Ectodermal cell (in vitro differentiated cells): Measurements from ENCODE around the gene FAM8A1. TPM values are rescaled to one million over a fixed set of nuclear protein-coding genes. Genes with fewer than 3 reads are reported as not detected.
"Not testable (repeated sequence)": the region's sequence is repeated elsewhere in the genome, so short reads cannot be mapped to it uniquely, and the experiment has no call there.

Experiments used
- H3K27ac ChIP-seq: 2 replicates; pipeline ENCODE4 v1.7.0; 2013; ENCODE audit warnings: mild to moderate bottlenecking, low read depth, low read length; ENCODE audit not compliant: insufficient read depth, poor library complexity, severe bottlenecking
- H3K27me3 ChIP-seq: 2 replicates; pipeline ENCODE4 v1.7.0; 2013; ENCODE audit warnings: mild to moderate bottlenecking, low read length; ENCODE audit not compliant: insufficient read depth, control insufficient read depth, poor library complexity, severe bottlenecking
- H3K36me3 ChIP-seq: one replicate; pipeline ENCODE4 v1.7.0; 2013; ENCODE audit warnings: low read length; ENCODE audit not compliant: control insufficient read depth, insufficient read depth
- H3K4me1 ChIP-seq: one replicate; pipeline ENCODE4 v1.7.0; 2013; ENCODE audit warnings: low read length; ENCODE audit not compliant: control insufficient read depth, insufficient read depth
- H3K4me3 ChIP-seq: 2 replicates; pipeline ENCODE4 v1.7.0; 2013; ENCODE audit warnings: low read depth, low read length, control low read depth; ENCODE audit not compliant: insufficient read depth
- H3K9me3 ChIP-seq: 2 replicates; pipeline ENCODE4 v1.7.0; 2013; ENCODE audit warnings: mild to moderate bottlenecking, low read length, moderate library complexity; ENCODE audit not compliant: control insufficient read depth
- WGBS, 2 experiments: methylation state at CpG; one replicate each; pipeline ENCODE4 v1.1.7; 2013; ENCODE audit warnings: missing lambda C conversion rate in 2 of 2; 5-methylcytosine and 5-hydroxymethylcytosine counted together
- polyA plus RNA-seq, 4 experiments: library from polyadenylated mRNA; stranded (reverse); fragments of 50-300 nt; gene quantifications; one replicate each; pipeline ENCODE4 v1.2.3, GENCODE V29; 2013

FAM8A1 gene
- polyA plus RNA-seq (2013, experiment 1 of 4), result 15.7 TPM
- polyA plus RNA-seq (2013, experiment 2 of 4), result 15.6 TPM
- polyA plus RNA-seq (2013, experiment 3 of 4), result 15.9 TPM
- 16.5 TPM for polyA plus RNA-seq (2013, experiment 4 of 4)

GRCh38 chr6:17599877-17600526, at the start of gene FAM8A1:
Gene FAM8A1 (plus strand): TSS chr6:17600302. CDS start chr6:17600410, 108 bp downstream.
- peak within 1 kb of the TSS; percentile 58 for H3K27ac ChIP-seq
- WGBS, 2 experiments, result 14 to 15% methylated on average over 42 of the region's 42 CpGs
- peak within 1 kb of the TSS; percentile 84 for H3K4me3 ChIP-seq

GRCh38 chr6:17551383-17551958, 48.6 kb upstream of the FAM8A1 start:
- WGBS, 2 experiments, result 97% methylated on average over 9 of the region's 9 CpGs
- no peaks in the 10 kb centered on the region for H3K9me3 ChIP-seq
- H3K4me1 ChIP-seq, result no peaks in the 10 kb centered on the region
- no peaks in the 10 kb centered on the region for H3K36me3 ChIP-seq
- H3K4me3 ChIP-seq, result no peak overlapping the region
- no peak overlapping the region for H3K27ac ChIP-seq
- H3K27me3 ChIP-seq, result no peaks in the 10 kb centered on the region

More at GRCh38 chr6:17599877-17600526, at the start of gene FAM8A1:
- Histone ChIP-seq H3K36me3 (no peaks in the 10 kb centered on the region), H3K4me1 (peaks cover 6% of the 10 kb centered on the region), H3K27me3 (no peaks in the 10 kb centered on the region), H3K9me3 (no peaks in the 10 kb centered on the region)

- Histone ChIP-seq H3K27me3 (no peaks in the 10 kb centered on the region), H3K27ac (no peak overlapping the region), H3K4me3 (no peak overlapping the region), H3K36me3 (no peaks in the 10 kb centered on the region), H3K9me3 (no peaks in the 10 kb centered on the region), H3K4me1 (no peaks in the 10 kb centered on the region)
- 95 to 97% methylated on average over 3 of the region's 3 CpGs for WGBS, 2 experiments
Measured at GRCh38 chr6:17552861-17553260, 47.2 kb upstream of the FAM8A1 start.

DNA sequence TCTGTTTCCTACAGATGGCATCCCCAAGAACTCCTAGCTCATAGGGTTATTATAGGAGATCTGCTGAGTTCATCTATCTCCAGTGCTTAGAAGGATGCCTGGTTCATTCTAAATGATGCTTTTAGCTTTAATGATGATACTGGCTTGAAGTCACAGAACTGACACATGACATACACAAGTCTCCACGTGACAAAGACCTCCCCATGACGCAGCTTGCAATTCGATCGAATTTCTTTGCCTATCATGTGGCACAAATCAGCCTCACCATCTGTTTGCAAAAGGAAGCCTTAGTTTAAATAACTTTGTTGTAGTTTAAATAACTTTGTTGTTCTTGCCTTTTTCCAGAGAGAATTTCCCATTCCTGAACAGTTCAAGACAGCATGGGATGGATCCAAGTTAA, 44.1 kb upstream of the FAM8A1 start:
- WGBS, 2 experiments, result 95 to 96% methylated on average over 4 of the region's 4 CpGs
- H3K4me1 ChIP-seq, result no peaks in the 10 kb centered on the region

GRCh38 chr6:17562636-17563035, 37.5 kb upstream of the FAM8A1 start:
- Histone ChIP-seq H3K27me3 (no peaks in the 10 kb centered on the region), H3K9me3 (peaks cover 4% of the 10 kb centered on the region), H3K27ac (no peak overlapping the region), H3K4me3 (no peak overlapping the region), H3K4me1 (no peaks in the 10 kb centered on the region), H3K36me3 (no peaks in the 10 kb centered on the region)
- WGBS, 2 experiments, result 91 to 94% methylated on average over 2 to 3 of the region's 3 CpGs

More for the DNA sequence above, 44.1 kb upstream of the FAM8A1 start:
- H3K27ac ChIP-seq, result no peak overlapping the region
- H3K27me3 ChIP-seq, result no peaks in the 10 kb centered on the region
- H3K9me3 ChIP-seq, result no peaks in the 10 kb centered on the region
- H3K4me3 ChIP-seq, result no peak overlapping the region
- no peaks in the 10 kb centered on the region for H3K36me3 ChIP-seq

DNA sequence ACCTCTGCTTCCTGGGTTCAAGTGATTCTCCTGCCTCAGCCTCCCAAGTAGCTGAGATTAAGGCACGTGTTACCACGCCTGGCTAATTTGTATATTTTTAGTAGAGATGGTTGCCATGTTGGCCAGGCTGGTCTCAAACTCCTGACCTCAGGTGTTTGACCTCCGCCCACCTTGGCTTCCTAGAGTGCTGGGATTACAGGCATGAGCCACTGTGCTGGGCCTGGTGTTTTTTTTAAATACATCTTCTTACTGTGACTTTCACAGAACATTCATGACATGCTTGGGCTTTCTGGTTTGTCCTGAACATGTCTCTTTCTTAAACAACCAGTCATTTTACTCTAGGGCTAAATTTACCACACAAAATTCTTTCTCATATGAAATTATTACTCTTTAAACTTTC, 34.7 kb upstream of the FAM8A1 start:
- peaks cover 4% of the 10 kb centered on the region for H3K9me3 ChIP-seq
- no peak overlapping the region for H3K27ac ChIP-seq
- 92 to 94% methylated on average over 3 of the region's 3 CpGs for WGBS, 2 experiments
- H3K27me3 ChIP-seq, result no peaks in the 10 kb centered on the region
- no peaks in the 10 kb centered on the region for H3K36me3 ChIP-seq
- H3K4me1 ChIP-seq, result no peaks in the 10 kb centered on the region
- H3K4me3 ChIP-seq, result no peak overlapping the region

- Histone ChIP-seq H3K9me3 (peaks cover 2% of the 10 kb centered on the region), H3K36me3 (no peaks in the 10 kb centered on the region)
- WGBS, 2 experiments, result 90 to 92% methylated on average over 6 to 8 of the region's 8 CpGs
Measured at GRCh38 chr6:17574866-17575560, 25.1 kb upstream of the FAM8A1 start.

GRCh38 chr6:17577059-17577458, 23.0 kb upstream of the FAM8A1 start:
- H3K4me3 ChIP-seq, result no peak overlapping the region
- H3K4me1 ChIP-seq, result no peaks in the 10 kb centered on the region
- 89 to 93% methylated on average over 1 of the region's 1 CpG for WGBS, 2 experiments
- peaks cover 2% of the 10 kb centered on the region for H3K9me3 ChIP-seq
- H3K27me3 ChIP-seq, result no peaks in the 10 kb centered on the region
- no peak overlapping the region for H3K27ac ChIP-seq
- no peaks in the 10 kb centered on the region for H3K36me3 ChIP-seq

More at GRCh38 chr6:17574866-17575560, 25.1 kb upstream of the FAM8A1 start:
- no peaks in the 10 kb centered on the region for H3K27me3 ChIP-seq
- no peaks in the 10 kb centered on the region for H3K4me1 ChIP-seq
- H3K27ac ChIP-seq, result no peak overlapping the region
- no peak overlapping the region for H3K4me3 ChIP-seq

DNA sequence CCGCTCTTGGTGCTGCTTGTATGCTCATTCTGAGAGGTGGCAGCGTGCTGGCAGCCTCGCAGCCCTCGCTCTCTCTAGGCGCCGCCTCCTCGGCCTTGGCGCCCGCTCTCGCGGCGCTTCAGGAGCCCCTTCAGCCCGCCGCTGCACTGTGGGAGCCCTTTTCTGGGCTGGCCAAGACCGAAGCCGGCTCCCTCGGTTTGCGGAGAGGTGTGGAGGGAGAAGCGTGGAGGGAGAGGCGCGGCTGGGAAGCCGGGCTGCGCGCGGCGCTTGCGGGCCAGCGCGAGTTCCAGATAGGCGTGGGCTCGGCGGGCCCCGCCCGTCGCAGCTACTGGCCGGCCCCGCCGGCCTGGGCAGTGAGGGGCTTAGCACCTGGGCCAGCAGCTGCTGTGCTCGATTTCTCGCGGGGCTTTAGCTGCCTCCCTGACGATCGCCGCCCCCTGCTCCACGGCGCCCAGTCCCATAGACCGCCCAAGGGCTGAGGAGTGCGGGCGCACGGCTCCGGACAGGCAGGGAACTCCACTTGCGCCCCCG, 19.5 kb upstream of the FAM8A1 start:
- H3K9me3 ChIP-seq, result peaks cover 2% of the 10 kb centered on the region
- no peaks in the 10 kb centered on the region for H3K4me1 ChIP-seq
- H3K36me3 ChIP-seq, result no peaks in the 10 kb centered on the region
- H3K27me3 ChIP-seq, result no peaks in the 10 kb centered on the region
- WGBS, 2 experiments, result 52% methylated on average over 53 of the region's 53 CpGs
- no peak overlapping the region for H3K27ac ChIP-seq
- H3K4me3 ChIP-seq, result peak overlapping the region; percentile 33

DNA sequence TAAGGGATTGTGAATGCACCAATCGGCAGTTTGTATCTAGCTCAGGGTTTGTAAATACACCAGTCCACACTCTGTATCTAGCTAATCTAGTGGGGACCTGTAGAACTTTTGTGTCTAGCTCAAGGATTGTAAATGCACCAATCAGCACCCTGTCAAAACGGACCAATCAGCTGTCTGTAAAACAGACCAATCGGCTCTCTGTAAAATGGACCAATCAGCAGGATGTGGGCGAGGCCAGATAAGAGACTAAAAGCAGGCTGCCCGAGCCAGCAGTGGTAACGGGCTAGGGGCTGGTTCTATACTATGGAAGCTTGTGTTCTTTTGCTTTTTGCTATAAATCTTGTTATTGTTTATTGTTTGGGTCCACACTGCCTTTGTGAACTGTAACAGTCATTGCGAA, 18.8 kb upstream of the FAM8A1 start:
- H3K36me3 ChIP-seq, H3K27ac ChIP-seq, H3K27me3 ChIP-seq, H3K4me3 ChIP-seq, H3K9me3 ChIP-seq, H3K4me1 ChIP-seq: not testable (repeated sequence)
- WGBS, 2 experiments, result 96 to 97% methylated on average over 7 of the region's 7 CpGs
